ENCODE results near the gene SPATA6. TPM values are rescaled to one million over a fixed set of nuclear protein-coding genes. Genes with fewer than 3 reads are reported as not detected.
"Not testable (repeated sequence)": the region's sequence is repeated elsewhere in the genome, so short reads cannot be mapped to it uniquely, and the experiment has no call there.

The SPATA6 gene
- total and polyA plus RNA-seq, 4 donors, result 1.1 to 5.5 (median 2.4) TPM

DNA sequence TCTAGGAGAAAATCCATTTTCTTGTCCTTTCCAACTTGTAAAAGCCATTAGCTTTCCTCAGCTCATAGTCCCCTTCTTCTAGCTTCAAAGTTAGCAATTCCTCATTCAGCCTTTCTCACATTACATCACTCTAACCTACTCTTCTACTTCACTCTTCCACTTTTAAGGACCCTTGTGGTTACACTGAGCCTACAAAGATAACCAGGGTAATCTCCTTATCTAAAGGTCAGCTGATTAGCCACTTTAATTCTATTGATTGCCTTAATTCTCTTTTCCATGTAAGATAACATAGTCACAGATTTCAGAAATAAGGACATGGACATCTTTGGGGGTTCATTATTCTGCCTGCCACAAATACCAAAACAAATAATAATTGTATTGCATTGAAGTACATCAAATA lies 8.5 kb upstream of the SPATA6 start:
- TF ChIP-seq GABPA (IDR thresholded peaks at IDR 0.05 in 1 of 2, conservative IDR thresholded peaks at IDR 0.05 in 1 of 2) (no peak), FOXA1 (IDR thresholded peaks at IDR 0.05) (no peak), NR2F2 (IDR thresholded peaks at IDR 0.05) (no peak), HNF4A (conservative IDR thresholded peaks at IDR 0.05) (no peak), RAD21 (IDR thresholded peaks at IDR 0.05) (no peak), EGR1 (IDR thresholded peaks at IDR 0.05; ENCODE audit: low read depth in 2 of 2) (no peak), SP1 (IDR thresholded peaks at IDR 0.05) (no peak), FOXA2 (IDR thresholded peaks at IDR 0.05) (no peak), JUND (IDR thresholded peaks at IDR 0.05) (no peak)
- TF ChIP-seq, protein P1, sequence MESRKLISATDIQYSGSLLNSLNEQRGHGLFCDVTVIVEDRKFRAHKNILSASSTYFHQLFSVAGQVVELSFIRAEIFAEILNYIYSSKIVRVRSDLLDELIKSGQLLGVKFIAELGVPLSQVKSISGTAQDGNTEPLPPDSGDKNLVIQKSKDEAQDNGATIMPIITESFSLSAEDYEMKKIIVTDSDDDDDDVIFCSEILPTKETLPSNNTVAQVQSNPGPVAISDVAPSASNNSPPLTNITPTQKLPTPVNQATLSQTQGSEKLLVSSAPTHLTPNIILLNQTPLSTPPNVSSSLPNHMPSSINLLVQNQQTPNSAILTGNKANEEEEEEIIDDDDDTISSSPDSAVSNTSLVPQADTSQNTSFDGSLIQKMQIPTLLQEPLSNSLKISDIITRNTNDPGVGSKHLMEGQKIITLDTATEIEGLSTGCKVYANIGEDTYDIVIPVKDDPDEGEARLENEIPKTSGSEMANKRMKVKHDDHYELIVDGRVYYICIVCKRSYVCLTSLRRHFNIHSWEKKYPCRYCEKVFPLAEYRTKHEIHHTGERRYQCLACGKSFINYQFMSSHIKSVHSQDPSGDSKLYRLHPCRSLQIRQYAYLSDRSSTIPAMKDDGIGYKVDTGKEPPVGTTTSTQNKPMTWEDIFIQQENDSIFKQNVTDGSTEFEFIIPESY (IDR thresholded peaks at IDR 0.05), result no peak
- TF ChIP-seq, protein P2, sequence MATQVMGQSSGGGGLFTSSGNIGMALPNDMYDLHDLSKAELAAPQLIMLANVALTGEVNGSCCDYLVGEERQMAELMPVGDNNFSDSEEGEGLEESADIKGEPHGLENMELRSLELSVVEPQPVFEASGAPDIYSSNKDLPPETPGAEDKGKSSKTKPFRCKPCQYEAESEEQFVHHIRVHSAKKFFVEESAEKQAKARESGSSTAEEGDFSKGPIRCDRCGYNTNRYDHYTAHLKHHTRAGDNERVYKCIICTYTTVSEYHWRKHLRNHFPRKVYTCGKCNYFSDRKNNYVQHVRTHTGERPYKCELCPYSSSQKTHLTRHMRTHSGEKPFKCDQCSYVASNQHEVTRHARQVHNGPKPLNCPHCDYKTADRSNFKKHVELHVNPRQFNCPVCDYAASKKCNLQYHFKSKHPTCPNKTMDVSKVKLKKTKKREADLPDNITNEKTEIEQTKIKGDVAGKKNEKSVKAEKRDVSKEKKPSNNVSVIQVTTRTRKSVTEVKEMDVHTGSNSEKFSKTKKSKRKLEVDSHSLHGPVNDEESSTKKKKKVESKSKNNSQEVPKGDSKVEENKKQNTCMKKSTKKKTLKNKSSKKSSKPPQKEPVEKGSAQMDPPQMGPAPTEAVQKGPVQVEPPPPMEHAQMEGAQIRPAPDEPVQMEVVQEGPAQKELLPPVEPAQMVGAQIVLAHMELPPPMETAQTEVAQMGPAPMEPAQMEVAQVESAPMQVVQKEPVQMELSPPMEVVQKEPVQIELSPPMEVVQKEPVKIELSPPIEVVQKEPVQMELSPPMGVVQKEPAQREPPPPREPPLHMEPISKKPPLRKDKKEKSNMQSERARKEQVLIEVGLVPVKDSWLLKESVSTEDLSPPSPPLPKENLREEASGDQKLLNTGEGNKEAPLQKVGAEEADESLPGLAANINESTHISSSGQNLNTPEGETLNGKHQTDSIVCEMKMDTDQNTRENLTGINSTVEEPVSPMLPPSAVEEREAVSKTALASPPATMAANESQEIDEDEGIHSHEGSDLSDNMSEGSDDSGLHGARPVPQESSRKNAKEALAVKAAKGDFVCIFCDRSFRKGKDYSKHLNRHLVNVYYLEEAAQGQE (IDR thresholded peaks at IDR 0.05), result no peak
- TF ChIP-seq, protein P3, sequence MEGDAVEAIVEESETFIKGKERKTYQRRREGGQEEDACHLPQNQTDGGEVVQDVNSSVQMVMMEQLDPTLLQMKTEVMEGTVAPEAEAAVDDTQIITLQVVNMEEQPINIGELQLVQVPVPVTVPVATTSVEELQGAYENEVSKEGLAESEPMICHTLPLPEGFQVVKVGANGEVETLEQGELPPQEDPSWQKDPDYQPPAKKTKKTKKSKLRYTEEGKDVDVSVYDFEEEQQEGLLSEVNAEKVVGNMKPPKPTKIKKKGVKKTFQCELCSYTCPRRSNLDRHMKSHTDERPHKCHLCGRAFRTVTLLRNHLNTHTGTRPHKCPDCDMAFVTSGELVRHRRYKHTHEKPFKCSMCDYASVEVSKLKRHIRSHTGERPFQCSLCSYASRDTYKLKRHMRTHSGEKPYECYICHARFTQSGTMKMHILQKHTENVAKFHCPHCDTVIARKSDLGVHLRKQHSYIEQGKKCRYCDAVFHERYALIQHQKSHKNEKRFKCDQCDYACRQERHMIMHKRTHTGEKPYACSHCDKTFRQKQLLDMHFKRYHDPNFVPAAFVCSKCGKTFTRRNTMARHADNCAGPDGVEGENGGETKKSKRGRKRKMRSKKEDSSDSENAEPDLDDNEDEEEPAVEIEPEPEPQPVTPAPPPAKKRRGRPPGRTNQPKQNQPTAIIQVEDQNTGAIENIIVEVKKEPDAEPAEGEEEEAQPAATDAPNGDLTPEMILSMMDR (IDR thresholded peaks at IDR 0.05; ENCODE audit: low read depth, low read length, missing input control), result no peak
- TF ChIP-seq, protein P4, sequence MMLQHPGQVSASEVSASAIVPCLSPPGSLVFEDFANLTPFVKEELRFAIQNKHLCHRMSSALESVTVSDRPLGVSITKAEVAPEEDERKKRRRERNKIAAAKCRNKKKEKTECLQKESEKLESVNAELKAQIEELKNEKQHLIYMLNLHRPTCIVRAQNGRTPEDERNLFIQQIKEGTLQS (IDR thresholded peaks at IDR 0.05), result no peak
- TF ChIP-seq, protein P5, sequence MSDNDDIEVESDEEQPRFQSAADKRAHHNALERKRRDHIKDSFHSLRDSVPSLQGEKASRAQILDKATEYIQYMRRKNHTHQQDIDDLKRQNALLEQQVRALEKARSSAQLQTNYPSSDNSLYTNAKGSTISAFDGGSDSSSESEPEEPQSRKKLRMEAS (IDR thresholded peaks at IDR 0.05), result no peak
- no peak overlapping the region for H3K4me3 ChIP-seq (ENCODE audit: low read depth in 1 of 3, low read length in 3 of 3)
- DNase-seq (ENCODE audit: low spot score), result no peak

DNA sequence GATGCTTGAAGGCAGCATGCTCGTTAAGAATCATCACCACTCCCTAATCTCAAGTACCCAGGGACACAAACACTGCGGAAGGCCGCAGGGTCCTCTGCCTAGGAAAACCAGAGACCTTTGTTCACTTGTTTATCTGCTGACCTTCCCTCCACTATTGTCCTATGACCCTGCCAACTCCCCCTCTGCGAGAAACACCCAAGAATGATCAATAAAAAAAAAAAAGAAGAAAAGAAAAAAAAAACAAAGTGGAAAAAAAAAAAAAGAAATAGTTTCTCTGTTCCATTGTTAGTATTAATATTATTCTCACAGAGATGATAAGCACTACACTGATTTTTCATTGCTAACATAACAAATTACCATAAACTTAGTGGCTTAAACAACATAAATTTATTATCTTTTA lies 8.0 kb upstream of the SPATA6 start:
- H3K4me1 ChIP-seq (ENCODE audit: control insufficient read depth in 4 of 4, insufficient read depth in 4 of 4, low read length in 3 of 4); H3K36me3 ChIP-seq (ENCODE audit: control insufficient read depth in 4 of 4, insufficient read depth in 3 of 4, low read depth in 1 of 4, low read length in 3 of 4); H3K27ac ChIP-seq (ENCODE audit: low read depth in 1 of 2, low read length in 2 of 2); H3K27me3 ChIP-seq (ENCODE audit: control insufficient read depth in 4 of 4, insufficient read depth in 4 of 4, low read length in 3 of 4); H3K9ac ChIP-seq (ENCODE audit: low read depth in 1 of 2, low read length in 2 of 2); DNase-seq (ENCODE audit: low spot score); H3K4me3 ChIP-seq (ENCODE audit: low read depth in 1 of 3, low read length in 3 of 3): not testable (repeated sequence)
- 55% methylated on average over 2 of the region's 4 CpGs for WGBS
- H3K9me3 ChIP-seq (ENCODE audit: control insufficient read depth in 4 of 4, low read length in 3 of 4), result peaks cover 0 to 10% (median 1%) of the 10 kb centered on the region in 4 donors

More for the DNA sequence above, 8.5 kb upstream of the SPATA6 start:
- no peaks in the 10 kb centered on the region for H3K36me3 ChIP-seq (ENCODE audit: control insufficient read depth in 4 of 4, insufficient read depth in 3 of 4, low read depth in 1 of 4, low read length in 3 of 4)
- H3K27me3 ChIP-seq (ENCODE audit: control insufficient read depth in 4 of 4, insufficient read depth in 4 of 4, low read length in 3 of 4), result no peaks in the 10 kb centered on the region
- H3K9ac ChIP-seq (ENCODE audit: low read depth in 1 of 2, low read length in 2 of 2), result no peak overlapping the region
- no peak overlapping the region for H3K27ac ChIP-seq (ENCODE audit: low read depth in 1 of 2, low read length in 2 of 2)
- peaks cover 0 to 5% (median 1%) of the 10 kb centered on the region in 4 donors for H3K9me3 ChIP-seq (ENCODE audit: control insufficient read depth in 4 of 4, low read length in 3 of 4)
- H3K4me1 ChIP-seq (ENCODE audit: control insufficient read depth in 4 of 4, insufficient read depth in 4 of 4, low read length in 3 of 4), result no peaks in the 10 kb centered on the region

Measured in liver (tissue), 9 donors.